Measurements from ENCODE around the gene GNB1L. TPM values are rescaled to one million over a fixed set of nuclear protein-coding genes. Genes with fewer than 3 reads are reported as not detected.

Gene GNB1L
- total and polyA plus RNA-seq, 2 of the 13 experiments (the other 11 are each of a cell fraction or from before 2014, with no cell fraction given) = 2.5 to 7.4 TPM

- TF ChIP-seq AHDC1 (CRISPR knock-in tag; IDR thresholded peaks at IDR 0.05; ENCODE audit: borderline replicate concordance) = 0 out of 2 replicates have a peak, but pooled peaks have one; percentile 33
- no peak for TF ChIP-seq RORA (CRISPR knock-in tag; IDR thresholded peaks at IDR 0.05)
- no peak for TF ChIP-seq NFE2L2 (IDR thresholded peaks at IDR 0.05; ENCODE audit: low read length)
- no peak for TF ChIP-seq ZNF512 (CRISPR knock-in tag; IDR thresholded peaks at IDR 0.05)
- TF ChIP-seq ARHGAP35 (CRISPR knock-in tag; IDR thresholded peaks at IDR 0.05; ENCODE audit: borderline replicate concordance) = no peak
- peak; percentile 63 for TF ChIP-seq PHF8 (CRISPR knock-in tag; IDR thresholded peaks at IDR 0.05)
- TF ChIP-seq ZBTB44 (CRISPR knock-in tag; IDR thresholded peaks at IDR 0.05) = no peak
- TF ChIP-seq CEBPG (CRISPR knock-in tag; IDR thresholded peaks at IDR 0.05) = peak; percentile 97
- no peak for TF ChIP-seq CREBL2 (CRISPR knock-in tag; IDR thresholded peaks at IDR 0.05; ENCODE audit: borderline replicate concordance)
- TF ChIP-seq ZFP41 (CRISPR knock-in tag; IDR thresholded peaks at IDR 0.05; ENCODE audit: borderline replicate concordance) = no peak
- no peak for TF ChIP-seq ZNF629 (CRISPR knock-in tag; conservative IDR thresholded peaks at IDR 0.05)
- TF ChIP-seq FOXM1 (CRISPR knock-in tag; IDR thresholded peaks at IDR 0.05) = no peak
- peak; percentile 50; the same call in 1 of the 2 replicates for TF ChIP-seq CBFB (CRISPR knock-in tag; IDR thresholded peaks at IDR 0.05)
- no peak for TF ChIP-seq HMGA1 (CRISPR knock-in tag; conservative IDR thresholded peaks at IDR 0.05)
- no peak for TF ChIP-seq ZNF7 (CRISPR knock-in tag; IDR thresholded peaks at IDR 0.05)
- TF ChIP-seq MNT (IDR thresholded peaks at IDR 0.05) = no peak
- no peak for TF ChIP-seq NR0B2 (CRISPR knock-in tag; IDR thresholded peaks at IDR 0.05)
- no peak for TF ChIP-seq NFE2 (CRISPR knock-in tag; IDR thresholded peaks at IDR 0.05)
These were observed 30.3 kb downstream of the GNB1L start (continued) for GRCh38 chr22:19824212-19824925.

Data from HepG2 (cell line).